ENCODE data around the gene ZMYM4.

The ZMYM4 gene

GRCh38 chr1:35437200-35437599 is 168.7 kb downstream of the ZMYM4 start:
- TF ChIP-seq, protein P1, sequence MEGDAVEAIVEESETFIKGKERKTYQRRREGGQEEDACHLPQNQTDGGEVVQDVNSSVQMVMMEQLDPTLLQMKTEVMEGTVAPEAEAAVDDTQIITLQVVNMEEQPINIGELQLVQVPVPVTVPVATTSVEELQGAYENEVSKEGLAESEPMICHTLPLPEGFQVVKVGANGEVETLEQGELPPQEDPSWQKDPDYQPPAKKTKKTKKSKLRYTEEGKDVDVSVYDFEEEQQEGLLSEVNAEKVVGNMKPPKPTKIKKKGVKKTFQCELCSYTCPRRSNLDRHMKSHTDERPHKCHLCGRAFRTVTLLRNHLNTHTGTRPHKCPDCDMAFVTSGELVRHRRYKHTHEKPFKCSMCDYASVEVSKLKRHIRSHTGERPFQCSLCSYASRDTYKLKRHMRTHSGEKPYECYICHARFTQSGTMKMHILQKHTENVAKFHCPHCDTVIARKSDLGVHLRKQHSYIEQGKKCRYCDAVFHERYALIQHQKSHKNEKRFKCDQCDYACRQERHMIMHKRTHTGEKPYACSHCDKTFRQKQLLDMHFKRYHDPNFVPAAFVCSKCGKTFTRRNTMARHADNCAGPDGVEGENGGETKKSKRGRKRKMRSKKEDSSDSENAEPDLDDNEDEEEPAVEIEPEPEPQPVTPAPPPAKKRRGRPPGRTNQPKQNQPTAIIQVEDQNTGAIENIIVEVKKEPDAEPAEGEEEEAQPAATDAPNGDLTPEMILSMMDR (IDR thresholded peaks at IDR 0.05), result no peak
- DNase-seq (ENCODE audit: low spot score), result no peak
- Histone ChIP-seq H3K4me3 (no peak overlapping the region), H3K27ac (no peak overlapping the region)

- H3K4me3 ChIP-seq, result no peak overlapping the region
- TF ChIP-seq, protein P1 (IDR thresholded peaks at IDR 0.05), result no peak
- no peak overlapping the region for H3K27ac ChIP-seq
- DNase-seq (ENCODE audit: low spot score), result no peak
These were observed 171.1 kb downstream of the ZMYM4 start for GRCh38 chr1:35439626-35440025.

- no peak overlapping the region for H3K27ac ChIP-seq
- H3K4me3 ChIP-seq, result no peak overlapping the region
- no peak for DNase-seq (ENCODE audit: low spot score)
- TF ChIP-seq, protein P1 (IDR thresholded peaks at IDR 0.05), result no peak
These were observed 173.5 kb downstream of the ZMYM4 start for GRCh38 chr1:35441926-35442579.

GRCh38 chr1:35442734-35443133 is 174.2 kb downstream of the ZMYM4 start:
- no peak overlapping the region for H3K27ac ChIP-seq
- no peak for DNase-seq (ENCODE audit: low spot score)
- TF ChIP-seq, protein P1 (IDR thresholded peaks at IDR 0.05), result no peak
- no peak overlapping the region for H3K4me3 ChIP-seq

- Histone ChIP-seq H3K4me3 (no peak overlapping the region), H3K27ac (no peak overlapping the region)
- TF ChIP-seq, protein P1 (IDR thresholded peaks at IDR 0.05), result no peak
- no peak for DNase-seq (ENCODE audit: low spot score)
These were observed 175.4 kb downstream of the ZMYM4 start for GRCh38 chr1:35443768-35444518.

GRCh38 chr1:35444519-35444774 is 175.9 kb downstream of the ZMYM4 start:
- TF ChIP-seq, protein P1 (IDR thresholded peaks at IDR 0.05), result no peak
- H3K4me3 ChIP-seq, result no peak overlapping the region
- no peak overlapping the region for H3K27ac ChIP-seq
- no peak for DNase-seq (ENCODE audit: low spot score)

DNA sequence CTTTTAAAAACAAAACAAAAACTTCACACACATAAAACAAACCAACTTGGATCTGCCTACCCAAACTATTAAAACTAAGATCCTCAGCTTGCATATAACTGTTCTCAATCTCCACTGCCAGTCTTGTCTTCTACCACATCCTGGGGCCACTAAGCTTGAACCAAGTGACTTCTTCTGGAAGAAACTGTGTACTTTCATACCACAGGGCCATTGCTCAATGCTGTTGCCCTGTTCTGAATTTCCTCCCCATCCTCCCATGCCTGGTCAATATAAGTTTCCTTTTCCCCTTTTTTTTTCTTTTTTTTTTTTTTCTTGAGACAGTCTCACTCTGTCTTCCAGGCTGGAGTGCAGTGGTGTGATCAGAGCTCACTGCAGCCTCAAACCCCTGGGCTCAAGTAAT is 178.8 kb downstream of the ZMYM4 start:
- no peak overlapping the region for H3K27ac ChIP-seq

More for the DNA sequence above, 178.8 kb downstream of the ZMYM4 start:
- H3K4me3 ChIP-seq, result no peak overlapping the region
- TF ChIP-seq, protein P1 (IDR thresholded peaks at IDR 0.05), result no peak
- no peak for DNase-seq (ENCODE audit: low spot score)

All from coronary artery (tissue), 2 donors.